Adrenal gland (tissue), 5 donors: Measurements from ENCODE around the gene CREM.

Source experiments
- POLR2A ChIP-seq, 2 donors: fragments of 450-650 bp; IDR thresholded peaks; one replicate each; pipeline ENCODE4 v1.6.1; 2017; ENCODE audit warnings: antibody characterized with exemption in 2 of 2, mild to moderate bottlenecking in 2 of 2, moderate library complexity in 1 of 2
- TF ChIP-seq, protein P1 (sequence below), 6 experiments: fragments of 450-650 bp in 4 of 6; fragments of 200-600 bp in 2 of 6; sonication (generic) in 1 of 6; IDR thresholded peaks; 1 replicate in 5 of 6; 2 replicates in 1 of 6; pipeline versions ENCODE4 v1.5.1 to v1.8.0; 2016 to 2021; ENCODE audit warnings: antibody characterized with exemption in 6 of 6, mild to moderate bottlenecking in 2 of 6, moderate library complexity in 1 of 6
- donor health status: DM: no; HTN: no; CAD: no.

DNA sequence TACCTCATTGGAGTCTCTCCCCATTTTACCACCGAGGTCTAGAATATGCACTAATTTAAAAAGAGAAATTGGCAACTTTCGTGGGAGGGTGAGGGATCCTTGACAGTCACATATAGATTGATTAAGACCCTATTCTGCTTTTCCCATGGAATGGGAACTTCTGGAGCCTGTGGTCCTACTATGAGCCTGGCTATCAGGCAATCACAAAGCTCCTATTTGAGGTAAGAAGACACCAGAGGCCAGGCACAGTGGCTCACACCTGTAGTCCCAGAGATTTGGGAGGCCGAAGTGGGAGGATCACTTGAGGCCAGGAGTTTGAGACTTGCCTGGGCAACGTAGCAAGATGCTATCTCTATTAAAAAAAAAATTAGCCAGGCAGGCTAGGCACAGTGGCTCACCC, 105.0 kb downstream of the CREM start:
- TF ChIP-seq, protein P1, sequence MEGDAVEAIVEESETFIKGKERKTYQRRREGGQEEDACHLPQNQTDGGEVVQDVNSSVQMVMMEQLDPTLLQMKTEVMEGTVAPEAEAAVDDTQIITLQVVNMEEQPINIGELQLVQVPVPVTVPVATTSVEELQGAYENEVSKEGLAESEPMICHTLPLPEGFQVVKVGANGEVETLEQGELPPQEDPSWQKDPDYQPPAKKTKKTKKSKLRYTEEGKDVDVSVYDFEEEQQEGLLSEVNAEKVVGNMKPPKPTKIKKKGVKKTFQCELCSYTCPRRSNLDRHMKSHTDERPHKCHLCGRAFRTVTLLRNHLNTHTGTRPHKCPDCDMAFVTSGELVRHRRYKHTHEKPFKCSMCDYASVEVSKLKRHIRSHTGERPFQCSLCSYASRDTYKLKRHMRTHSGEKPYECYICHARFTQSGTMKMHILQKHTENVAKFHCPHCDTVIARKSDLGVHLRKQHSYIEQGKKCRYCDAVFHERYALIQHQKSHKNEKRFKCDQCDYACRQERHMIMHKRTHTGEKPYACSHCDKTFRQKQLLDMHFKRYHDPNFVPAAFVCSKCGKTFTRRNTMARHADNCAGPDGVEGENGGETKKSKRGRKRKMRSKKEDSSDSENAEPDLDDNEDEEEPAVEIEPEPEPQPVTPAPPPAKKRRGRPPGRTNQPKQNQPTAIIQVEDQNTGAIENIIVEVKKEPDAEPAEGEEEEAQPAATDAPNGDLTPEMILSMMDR (IDR thresholded peaks at IDR 0.05), result no peak
- no peak for TF ChIP-seq POLR2A (IDR thresholded peaks at IDR 0.05)
